ENCODE measurements around the gene DGKK. TPM values are rescaled to one million over a fixed set of nuclear protein-coding genes. Genes with fewer than 3 reads are reported as not detected.

The DGKK gene
- total RNA-seq, 3 donors from 2014 or later = not detected

- Histone ChIP-seq H3K4me3 (no peak overlapping the region), H3K9me3 (no peaks in the 10 kb centered on the region), H3K36me3 (ENCODE audit: low read depth) (no peaks in the 10 kb centered on the region), H3K4me1 (ENCODE audit: low read depth) (no peaks in the 10 kb centered on the region)
- TF ChIP-seq CTCF (IDR thresholded peaks at IDR 0.05) = no peak
- intact Hi-C loops (cut with DNase I, micrococcal nuclease) = no loop called here
- ATAC-seq = no peak
- DNase-seq = no peak
Measured at GRCh38 chrX:50430917-50431575, 39.6 kb downstream of the DGKK start.

- no peak for ATAC-seq
- DNase-seq = no peak
- Histone ChIP-seq H3K36me3 (ENCODE audit: low read depth) (no peaks in the 10 kb centered on the region), H3K4me3 (no peak overlapping the region), H3K9me3 (no peaks in the 10 kb centered on the region), H3K4me1 (ENCODE audit: low read depth) (no peaks in the 10 kb centered on the region)
- TF ChIP-seq CTCF (IDR thresholded peaks at IDR 0.05) = no peak
- intact Hi-C loops (cut with DNase I, micrococcal nuclease) = no loop called here
Measured at GRCh38 chrX:50428174-50428573, 42.5 kb downstream of the DGKK start.

GRCh38 chrX:50407976-50408375 lies 62.6 kb downstream of the DGKK start:
- no peak for TF ChIP-seq CTCF (IDR thresholded peaks at IDR 0.05)
- DNase-seq = no peak
- no peaks in the 10 kb centered on the region for H3K4me1 ChIP-seq (ENCODE audit: low read depth)
- intact Hi-C loops (cut with DNase I, micrococcal nuclease) = no loop called here
- no peaks in the 10 kb centered on the region for H3K36me3 ChIP-seq (ENCODE audit: low read depth)
- no peak overlapping the region for H3K4me3 ChIP-seq
- no peak for ATAC-seq
- no peaks in the 10 kb centered on the region for H3K9me3 ChIP-seq

GRCh38 chrX:50403903-50404302 lies 66.7 kb downstream of the DGKK start:
- no peak overlapping the region for H3K4me3 ChIP-seq
- intact Hi-C loops (cut with DNase I, micrococcal nuclease) = no loop called here
- no peak for TF ChIP-seq CTCF (IDR thresholded peaks at IDR 0.05)
- H3K9me3 ChIP-seq = no peaks in the 10 kb centered on the region
- DNase-seq (no peak), ATAC-seq (no peak)
- no peaks in the 10 kb centered on the region for H3K4me1 ChIP-seq (ENCODE audit: low read depth)
- H3K36me3 ChIP-seq (ENCODE audit: low read depth) = no peaks in the 10 kb centered on the region

DNA sequence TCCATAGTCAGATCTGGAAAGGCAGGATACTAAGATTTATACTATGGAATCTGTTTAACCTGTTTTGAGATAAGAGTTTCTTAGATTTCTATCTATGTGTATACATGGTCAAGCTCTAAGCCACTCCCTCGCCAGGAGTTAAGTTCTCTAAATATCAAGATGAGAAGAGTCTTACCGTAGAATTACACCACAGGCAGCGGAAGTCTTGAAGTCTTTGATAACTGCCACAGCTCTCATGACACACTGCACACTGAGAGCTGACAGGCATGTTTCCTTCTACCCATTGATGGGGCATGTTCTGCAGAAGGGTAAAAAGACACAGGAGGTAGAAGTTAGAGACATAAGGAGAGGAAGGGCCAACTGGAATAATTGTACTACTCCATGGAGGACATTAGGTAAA lies 67.7 kb downstream of the DGKK start:
- no peak for ATAC-seq

More for the DNA sequence above, 67.7 kb downstream of the DGKK start:
- H3K9me3 ChIP-seq = no peaks in the 10 kb centered on the region
- intact Hi-C loops (cut with DNase I, micrococcal nuclease) = no loop called here
- H3K4me1 ChIP-seq (ENCODE audit: low read depth) = no peaks in the 10 kb centered on the region
- TF ChIP-seq CTCF (IDR thresholded peaks at IDR 0.05) = no peak
- H3K36me3 ChIP-seq (ENCODE audit: low read depth) = no peaks in the 10 kb centered on the region
- H3K4me3 ChIP-seq = no peak overlapping the region
- no peak for DNase-seq

Data from mucosa of descending colon (tissue), 3 donors.